Esophagus squamous epithelium (tissue), 5 donors: Measurements from ENCODE around the gene CDS2. TPM values are rescaled to one million over a fixed set of nuclear protein-coding genes. Genes with fewer than 3 reads are reported as not detected.

ENCODE experiments used
- DNase-seq: peaks from one replicate; lab custom pipeline; 2025; lab: John Stamatoyannopoulos, UW
- H3K27ac ChIP-seq, 4 donors: fragments of 200-600 bp; sonication (generic); one replicate each; pipeline ENCODE4 v1.5.1; 2016 to 2019; ENCODE audit warnings: mild to moderate bottlenecking in 1 of 4
- H3K27me3 ChIP-seq, 4 donors: fragments of 200-600 bp; sonication (generic); 1 replicate in 3 of 4; 2 replicates in 1 of 4; pipeline versions ENCODE4 v1.5.1 to v1.6.0; 2017 to 2021; ENCODE audit warnings: antibody characterized with exemption in 1 of 4
- H3K36me3 ChIP-seq, 3 donors: fragments of 200-600 bp; sonication (generic); one replicate each; pipeline ENCODE4 v1.5.1; 2016 to 2019
- H3K4me1 ChIP-seq, 3 donors: fragments of 200-600 bp; sonication (generic); one replicate each; pipeline ENCODE4 v1.5.1; 2017 to 2019
- H3K4me3 ChIP-seq, 4 donors: fragments of 200-600 bp; sonication (generic); 1 replicate in 3 of 4; 2 replicates in 1 of 4; pipeline ENCODE4 v1.5.1; 2016 to 2019; ENCODE audit warnings: mild to moderate bottlenecking in 2 of 4, moderate library complexity in 1 of 4
- H3K9me3 ChIP-seq, 3 donors: fragments of 200-600 bp; sonication (generic); one replicate each; pipeline ENCODE4 v1.5.1; 2016 to 2019
- POLR2A ChIP-seq, 4 donors: fragments of 450-650 bp; IDR thresholded peaks; one replicate each; pipeline ENCODE4 v1.6.1; 2017; ENCODE audit warnings: antibody characterized with exemption in 4 of 4, mild to moderate bottlenecking in 4 of 4, moderate library complexity in 3 of 4
- WGBS, 2 donors: methylation state at CpG; one replicate each; pipeline ENCODE4 v1.1.5; 2018; 5-methylcytosine and 5-hydroxymethylcytosine counted together
- intact Hi-C: fragments of 100-400 bp; cut with DNase I; formaldehyde crosslinking; loops from one replicate; pipeline ENCODE4 v1.15.0; 2022
- total RNA-seq, 4 donors: library from RNA; depleted of rRNA; stranded (reverse); fragments of >200 nt; gene quantifications; one replicate each; pipeline ENCODE4 v1.1.0, GENCODE V29; 2016
- TF ChIP-seq, protein P1 (sequence below), 6 experiments: fragments of 450-650 bp in 4 of 6; fragments of 200-600 bp in 2 of 6; sonication (generic) in 2 of 6; IDR thresholded peaks; one replicate each; pipeline ENCODE4 v1.5.1; 2016 to 2019; ENCODE audit warnings: antibody characterized with exemption in 6 of 6, mild to moderate bottlenecking in 4 of 6, moderate library complexity in 4 of 6
- donor health status: DM: yes; HTN: yes; CAD: no.

CDS2 gene
- total RNA-seq, 4 donors from 2014 or later, result 13.7 to 25.7 (median 14.5) TPM

DNA sequence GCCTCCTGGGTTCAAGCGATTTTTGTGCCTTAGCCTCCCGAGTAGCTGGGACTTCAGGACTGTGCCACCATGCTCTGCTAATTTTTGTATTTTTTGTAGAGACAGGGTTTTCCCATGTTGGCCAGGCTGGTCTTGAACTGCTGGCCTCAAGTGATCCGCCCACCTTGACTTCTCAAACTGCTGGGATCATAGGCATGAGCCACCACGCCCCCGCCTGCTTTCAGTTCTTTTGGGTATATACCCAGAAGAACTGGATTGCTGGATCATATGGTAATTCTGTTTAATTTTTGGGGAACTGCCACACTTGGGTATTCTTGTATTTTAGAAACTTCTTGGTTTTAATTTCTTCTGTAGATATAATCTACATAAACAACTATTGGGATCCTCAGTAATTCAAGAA is 17.0 kb downstream of the CDS2 start:
- H3K27ac ChIP-seq, result peak overlapping the region in 1 of 4 donors; percentile 22
- TF ChIP-seq POLR2A (IDR thresholded peaks at IDR 0.05), result no peak
- TF ChIP-seq, protein P1, sequence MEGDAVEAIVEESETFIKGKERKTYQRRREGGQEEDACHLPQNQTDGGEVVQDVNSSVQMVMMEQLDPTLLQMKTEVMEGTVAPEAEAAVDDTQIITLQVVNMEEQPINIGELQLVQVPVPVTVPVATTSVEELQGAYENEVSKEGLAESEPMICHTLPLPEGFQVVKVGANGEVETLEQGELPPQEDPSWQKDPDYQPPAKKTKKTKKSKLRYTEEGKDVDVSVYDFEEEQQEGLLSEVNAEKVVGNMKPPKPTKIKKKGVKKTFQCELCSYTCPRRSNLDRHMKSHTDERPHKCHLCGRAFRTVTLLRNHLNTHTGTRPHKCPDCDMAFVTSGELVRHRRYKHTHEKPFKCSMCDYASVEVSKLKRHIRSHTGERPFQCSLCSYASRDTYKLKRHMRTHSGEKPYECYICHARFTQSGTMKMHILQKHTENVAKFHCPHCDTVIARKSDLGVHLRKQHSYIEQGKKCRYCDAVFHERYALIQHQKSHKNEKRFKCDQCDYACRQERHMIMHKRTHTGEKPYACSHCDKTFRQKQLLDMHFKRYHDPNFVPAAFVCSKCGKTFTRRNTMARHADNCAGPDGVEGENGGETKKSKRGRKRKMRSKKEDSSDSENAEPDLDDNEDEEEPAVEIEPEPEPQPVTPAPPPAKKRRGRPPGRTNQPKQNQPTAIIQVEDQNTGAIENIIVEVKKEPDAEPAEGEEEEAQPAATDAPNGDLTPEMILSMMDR (IDR thresholded peaks at IDR 0.05), result no peak
- no peaks in the 10 kb centered on the region for H3K27me3 ChIP-seq
- H3K4me1 ChIP-seq, result peaks cover 10 to 77% (median 34%) of the 10 kb centered on the region in 3 donors
- intact Hi-C loops, result no loop called here
- H3K9me3 ChIP-seq, result no peaks in the 10 kb centered on the region
- 87 to 94% methylated on average over 5 of the region's 5 CpGs for WGBS, 2 donors
- H3K4me3 ChIP-seq, result no peak overlapping the region
- no peaks in the 10 kb centered on the region for H3K36me3 ChIP-seq
- DNase-seq, result no peak

DNA sequence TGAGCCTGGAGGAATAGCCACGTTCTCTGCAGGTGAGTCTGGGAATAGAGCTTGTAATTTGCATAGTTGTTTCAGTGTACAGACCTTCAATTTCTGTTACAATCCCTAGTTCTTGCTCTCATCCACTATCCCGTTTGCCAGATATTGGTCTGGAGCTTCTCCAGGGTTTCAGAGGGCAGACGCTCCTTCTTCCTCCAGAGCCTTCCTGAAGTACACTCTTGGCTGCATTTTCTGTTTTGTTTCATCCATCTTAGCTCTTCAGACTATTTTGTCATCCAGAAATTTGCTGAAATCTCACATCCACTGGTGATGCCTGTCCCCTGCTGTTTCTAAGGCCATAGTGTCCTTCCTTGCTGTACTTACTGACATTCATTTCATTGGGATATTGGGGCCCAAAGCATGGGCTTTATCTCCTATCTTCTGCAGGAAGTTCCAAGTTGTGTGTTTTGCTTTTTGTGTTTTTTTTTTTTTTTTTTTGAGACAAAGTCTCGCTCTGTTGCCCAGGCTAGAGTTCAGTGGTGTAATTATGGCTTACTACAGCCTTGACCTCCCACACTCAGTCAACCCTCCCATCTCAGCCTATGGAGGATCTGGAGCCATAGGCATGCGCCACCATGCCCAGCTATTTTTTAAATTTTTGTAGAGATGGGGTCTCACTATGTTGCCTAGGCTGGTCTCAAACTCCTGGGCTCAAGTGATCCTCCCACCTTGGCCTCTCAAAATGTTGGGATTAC is 18.7 kb downstream of the CDS2 start:
- Histone ChIP-seq H3K27me3 (no peaks in the 10 kb centered on the region), H3K36me3 (no peaks in the 10 kb centered on the region), H3K27ac (no peak overlapping the region), H3K4me3 (no peak overlapping the region), H3K4me1 (peaks cover 10 to 86% (median 37%) of the 10 kb centered on the region in 3 donors), H3K9me3 (no peaks in the 10 kb centered on the region)
- TF ChIP-seq, protein P1 (IDR thresholded peaks at IDR 0.05), result no peak
- no peak for TF ChIP-seq POLR2A (IDR thresholded peaks at IDR 0.05)
- WGBS, 2 donors, result 71 to 89% methylated on average over 5 of the region's 5 CpGs
- no peak for DNase-seq
- intact Hi-C loops, result no loop called here

- TF ChIP-seq, protein P1 (IDR thresholded peaks at IDR 0.05), result no peak
- no peak for TF ChIP-seq POLR2A (IDR thresholded peaks at IDR 0.05)
- intact Hi-C loops, result no loop called here
- Histone ChIP-seq H3K4me3 (no peak overlapping the region), H3K27ac (no peak overlapping the region), H3K9me3 (no peaks in the 10 kb centered on the region), H3K27me3 (no peaks in the 10 kb centered on the region), H3K4me1 (peaks cover 8 to 84% (median 37%) of the 10 kb centered on the region in 3 donors), H3K36me3 (no peaks in the 10 kb centered on the region)
- WGBS, 2 donors, result 80 to 87% methylated on average over 6 of the region's 6 CpGs
- DNase-seq, result no peak
Measured at GRCh38 chr20:5146099-5146668, 19.4 kb downstream of the CDS2 start.

- peaks cover 8 to 77% (median 29%) of the 10 kb centered on the region in 3 donors for H3K4me1 ChIP-seq
- H3K27ac ChIP-seq, result no peak overlapping the region
- intact Hi-C loops, result no loop called here
- no peak overlapping the region for H3K4me3 ChIP-seq
- no peak for DNase-seq
- H3K9me3 ChIP-seq, result no peaks in the 10 kb centered on the region
- H3K36me3 ChIP-seq, result no peaks in the 10 kb centered on the region
- 71 to 77% methylated on average over 2 of the region's 2 CpGs for WGBS, 2 donors
- H3K27me3 ChIP-seq, result no peaks in the 10 kb centered on the region
- no peak for TF ChIP-seq POLR2A (IDR thresholded peaks at IDR 0.05)
- TF ChIP-seq, protein P1 (IDR thresholded peaks at IDR 0.05), result no peak
Measured at GRCh38 chr20:5146871-5147592, 20.2 kb downstream of the CDS2 start.

- H3K9me3 ChIP-seq, result no peaks in the 10 kb centered on the region
- DNase-seq, result no peak
- peaks cover 8 to 74% (median 30%) of the 10 kb centered on the region in 3 donors for H3K4me1 ChIP-seq
- peak overlapping the region in 3 of 4 donors; percentile 25 to 49 (median 27) for H3K27ac ChIP-seq
- H3K36me3 ChIP-seq, result no peaks in the 10 kb centered on the region
- intact Hi-C loops, result no loop called here
- WGBS, 2 donors, result 66 to 70% methylated on average over 6 of the region's 6 CpGs
- TF ChIP-seq, protein P1 (IDR thresholded peaks at IDR 0.05), result no peak
- no peak for TF ChIP-seq POLR2A (IDR thresholded peaks at IDR 0.05)
- no peak overlapping the region for H3K4me3 ChIP-seq
- H3K27me3 ChIP-seq, result no peaks in the 10 kb centered on the region
Measured at GRCh38 chr20:5148581-5148980, 21.8 kb downstream of the CDS2 start.
